Osteocyte (in vitro differentiated cells): Measurements from ENCODE around the gene PPIF. TPM values are rescaled to one million over a fixed set of nuclear protein-coding genes. Genes with fewer than 3 reads are reported as not detected.
A peak's percentile ranks its signal among the peaks of the same experiment; 100 is the strongest.

Experiments used
- DNase-seq: peaks from one replicate; pipeline ENCODE4 v3.0.0; 2021; ENCODE audit warnings: mixed read lengths; ENCODE audit not compliant: unreplicated experiment; ENCODE audit errors: extremely low spot score
- H3K27ac Mint-ChIP-seq: one replicate; pipeline ENCODE4 v1.8.0; 2021; ENCODE audit warnings: mild to moderate bottlenecking, mixed read lengths; ENCODE audit not compliant: unreplicated experiment
- H3K27me3 Mint-ChIP-seq: one replicate; pipeline ENCODE4 v1.8.0; 2021; ENCODE audit warnings: mixed read lengths; ENCODE audit not compliant: unreplicated experiment
- H3K36me3 Mint-ChIP-seq: one replicate; pipeline ENCODE4 v1.8.0; 2021; ENCODE audit warnings: mixed read lengths; ENCODE audit not compliant: unreplicated experiment
- H3K4me1 Mint-ChIP-seq: one replicate; pipeline ENCODE4 v1.8.0; 2021; ENCODE audit warnings: mixed read lengths; ENCODE audit not compliant: unreplicated experiment
- H3K4me3 Mint-ChIP-seq: one replicate; pipeline ENCODE4 v1.8.0; 2021; ENCODE audit warnings: mild to moderate bottlenecking, moderate library complexity, mixed read lengths; ENCODE audit not compliant: unreplicated experiment
- H3K9me3 Mint-ChIP-seq: one replicate; pipeline ENCODE4 v1.8.0; 2021; ENCODE audit warnings: mixed read lengths; ENCODE audit not compliant: unreplicated experiment
- total RNA-seq: library from RNA; stranded (reverse); gene quantifications from 2 replicates; pipeline ENCODE4 v1.2.1, GENCODE V29; 2021
- TF ChIP-seq, protein P1 (sequence below): fragments of 200-600 bp; sonication (generic); IDR thresholded peaks from 2 replicates; pipeline ENCODE4 v1.5.0; 2021; ENCODE audit warnings: antibody characterized with exemption, mild to moderate bottlenecking, moderate library complexity

Gene PPIF
- total RNA-seq, 1 donor from 2014 or later = 17.0 TPM

GRCh38 chr10:79314761-79315601 lies 32.3 kb upstream of the PPIF start:
- no peak for DNase-seq
- TF ChIP-seq, protein P1, sequence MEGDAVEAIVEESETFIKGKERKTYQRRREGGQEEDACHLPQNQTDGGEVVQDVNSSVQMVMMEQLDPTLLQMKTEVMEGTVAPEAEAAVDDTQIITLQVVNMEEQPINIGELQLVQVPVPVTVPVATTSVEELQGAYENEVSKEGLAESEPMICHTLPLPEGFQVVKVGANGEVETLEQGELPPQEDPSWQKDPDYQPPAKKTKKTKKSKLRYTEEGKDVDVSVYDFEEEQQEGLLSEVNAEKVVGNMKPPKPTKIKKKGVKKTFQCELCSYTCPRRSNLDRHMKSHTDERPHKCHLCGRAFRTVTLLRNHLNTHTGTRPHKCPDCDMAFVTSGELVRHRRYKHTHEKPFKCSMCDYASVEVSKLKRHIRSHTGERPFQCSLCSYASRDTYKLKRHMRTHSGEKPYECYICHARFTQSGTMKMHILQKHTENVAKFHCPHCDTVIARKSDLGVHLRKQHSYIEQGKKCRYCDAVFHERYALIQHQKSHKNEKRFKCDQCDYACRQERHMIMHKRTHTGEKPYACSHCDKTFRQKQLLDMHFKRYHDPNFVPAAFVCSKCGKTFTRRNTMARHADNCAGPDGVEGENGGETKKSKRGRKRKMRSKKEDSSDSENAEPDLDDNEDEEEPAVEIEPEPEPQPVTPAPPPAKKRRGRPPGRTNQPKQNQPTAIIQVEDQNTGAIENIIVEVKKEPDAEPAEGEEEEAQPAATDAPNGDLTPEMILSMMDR = no peak
- Mint-ChIP-seq H3K4me3 (no peak overlapping the region), H3K27me3 (no peaks in the 10 kb centered on the region), H3K9me3 (peaks cover 4% of the 10 kb centered on the region), H3K4me1 (peaks cover 24% of the 10 kb centered on the region), H3K36me3 (peaks cover 23% of the 10 kb centered on the region), H3K27ac (peak overlapping the region; percentile 52)

DNA sequence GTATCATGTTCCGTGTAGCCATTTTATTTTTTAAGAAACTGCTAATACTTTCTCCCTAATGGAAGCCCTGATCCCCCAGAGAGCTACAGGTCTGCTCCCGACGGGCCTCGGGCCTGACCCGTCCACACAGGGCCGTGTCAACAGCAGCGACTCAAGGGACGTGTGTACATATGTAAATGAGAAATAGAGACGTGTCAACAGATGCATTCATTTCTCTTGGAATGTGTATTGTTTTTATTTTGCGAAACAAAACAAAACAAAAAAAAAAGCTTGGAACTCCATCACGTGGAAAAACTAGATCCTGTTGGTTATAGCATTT lies 31.7 kb upstream of the PPIF start:
- peaks cover 29% of the 10 kb centered on the region for H3K4me1 Mint-ChIP-seq
- TF ChIP-seq, protein P1 = no peak
- DNase-seq = no peak
- H3K27me3 Mint-ChIP-seq = no peaks in the 10 kb centered on the region
- H3K36me3 Mint-ChIP-seq = peaks cover 21% of the 10 kb centered on the region
- no peak overlapping the region for H3K4me3 Mint-ChIP-seq
- peaks cover 4% of the 10 kb centered on the region for H3K9me3 Mint-ChIP-seq
- peak overlapping the region; percentile 52 for H3K27ac Mint-ChIP-seq

DNA sequence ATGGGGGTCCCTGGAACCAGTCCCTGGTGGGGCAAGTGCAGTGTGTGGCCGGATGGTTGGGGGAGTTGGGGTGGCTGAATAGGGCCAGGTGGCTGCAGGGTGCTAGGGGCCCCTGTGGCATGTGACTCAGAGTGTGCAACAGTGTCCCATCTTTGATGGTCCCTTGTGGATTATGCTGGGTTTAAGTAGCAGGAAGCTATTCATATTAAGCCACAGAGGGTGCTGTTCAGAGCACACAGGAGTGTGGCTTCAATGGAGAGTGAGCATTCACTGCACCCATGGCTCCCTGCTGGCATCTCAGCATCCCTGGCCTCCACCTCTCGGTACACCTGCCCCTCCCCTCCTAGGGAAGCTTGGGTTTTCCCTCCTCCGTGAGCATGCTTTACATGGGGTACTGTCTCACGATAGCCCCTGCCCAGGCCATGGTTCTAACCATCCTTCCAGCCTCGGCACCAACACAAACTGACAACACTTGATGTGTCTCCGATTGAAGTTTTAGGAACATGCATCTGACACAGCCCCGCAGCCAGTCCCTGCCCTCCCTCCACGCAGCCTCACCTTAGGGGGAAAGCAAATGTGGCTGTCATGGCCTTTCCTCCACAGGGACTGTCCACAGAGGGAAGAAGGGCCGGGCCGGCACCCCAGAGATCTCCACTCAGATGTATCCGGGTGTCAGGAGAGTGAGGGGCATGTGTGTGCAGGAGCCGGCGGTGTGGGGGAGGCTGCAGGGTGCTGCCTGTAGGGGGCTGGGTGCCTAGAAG lies 30.4 kb upstream of the PPIF start:
- Mint-ChIP-seq H3K27ac (peak overlapping the region; percentile 89), H3K9me3 (peaks cover 4% of the 10 kb centered on the region), H3K36me3 (peaks cover 19% of the 10 kb centered on the region), H3K4me1 (peaks cover 34% of the 10 kb centered on the region), H3K4me3 (no peak overlapping the region), H3K27me3 (no peaks in the 10 kb centered on the region)
- no peak for DNase-seq
- TF ChIP-seq, protein P1 = no peak

- DNase-seq = no peak
- peak overlapping the region; percentile 89 for H3K27ac Mint-ChIP-seq
These were observed 28.9 kb upstream of the PPIF start for GRCh38 chr10:79318369-79318768.

More at GRCh38 chr10:79318369-79318768, 28.9 kb upstream of the PPIF start:
- peaks cover 4% of the 10 kb centered on the region for H3K9me3 Mint-ChIP-seq
- H3K27me3 Mint-ChIP-seq = no peaks in the 10 kb centered on the region
- TF ChIP-seq, protein P1 = no peak
- H3K36me3 Mint-ChIP-seq = peaks cover 15% of the 10 kb centered on the region
- no peak overlapping the region for H3K4me3 Mint-ChIP-seq
- peaks cover 43% of the 10 kb centered on the region for H3K4me1 Mint-ChIP-seq
